Ammon's horn (tissue), 1 donor: ENCODE results near the gene CDC34.

ENCODE experiments used
- DNase-seq: peaks from one replicate; pipeline ENCODE4 v3.0.0-alpha.2; 2016; ENCODE audit warnings: low spot score

CDC34 gene

GRCh38 chr19:531753-532560 is at the start of gene CDC34:
Gene CDC34, plus strand, starts transcription at chr19:531760. Its CDS starts 172 bp downstream, at chr19:531932.
- DNase-seq: no peak

GRCh38 chr19:482186-483041 is 49.1 kb upstream of the CDC34 start:
- DNase-seq: no peak

- no peak for DNase-seq
Observed at GRCh38 chr19:483332-484072, 48.1 kb upstream of the CDC34 start.

DNA sequence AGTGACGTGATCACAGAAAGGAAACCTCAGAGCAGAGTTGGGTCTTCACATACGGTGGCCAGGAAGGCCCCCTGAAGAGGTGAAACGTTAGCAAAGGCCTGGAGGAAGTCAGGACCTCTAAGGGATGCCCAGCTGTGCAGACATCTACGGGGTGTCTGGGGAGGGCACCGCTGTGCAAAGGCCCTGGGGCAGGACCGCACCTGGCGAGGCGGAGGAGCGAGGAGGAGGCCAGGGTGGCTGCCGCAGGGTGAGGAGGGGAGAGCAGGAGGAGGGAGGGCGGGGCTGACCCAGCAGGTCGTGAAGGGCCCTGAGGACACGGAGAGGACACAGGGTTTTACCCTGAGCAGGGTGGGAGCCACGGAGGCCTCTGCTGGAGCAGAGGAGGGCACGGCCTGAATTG is 47.1 kb upstream of the CDC34 start:
- DNase-seq: no peak

DNA sequence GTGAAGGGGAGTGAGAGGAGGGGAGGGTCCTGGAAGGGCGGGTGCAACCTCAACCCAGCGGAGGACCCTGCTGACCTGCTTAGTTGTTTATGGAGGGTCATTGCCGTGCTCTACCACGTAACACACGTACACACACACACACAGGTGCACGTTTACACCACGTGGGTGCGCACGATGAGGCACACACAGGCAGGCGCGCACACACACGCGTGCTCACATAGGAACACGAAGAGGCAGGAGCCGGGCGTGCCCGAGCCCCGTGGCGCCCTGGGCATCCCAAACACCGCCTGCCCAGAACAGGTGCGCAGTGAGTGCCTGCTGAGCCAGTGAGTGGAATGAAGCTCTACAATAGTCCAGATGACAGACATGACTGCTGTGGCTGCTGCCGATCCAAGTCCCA is 46.5 kb upstream of the CDC34 start:
- no peak for DNase-seq

DNA sequence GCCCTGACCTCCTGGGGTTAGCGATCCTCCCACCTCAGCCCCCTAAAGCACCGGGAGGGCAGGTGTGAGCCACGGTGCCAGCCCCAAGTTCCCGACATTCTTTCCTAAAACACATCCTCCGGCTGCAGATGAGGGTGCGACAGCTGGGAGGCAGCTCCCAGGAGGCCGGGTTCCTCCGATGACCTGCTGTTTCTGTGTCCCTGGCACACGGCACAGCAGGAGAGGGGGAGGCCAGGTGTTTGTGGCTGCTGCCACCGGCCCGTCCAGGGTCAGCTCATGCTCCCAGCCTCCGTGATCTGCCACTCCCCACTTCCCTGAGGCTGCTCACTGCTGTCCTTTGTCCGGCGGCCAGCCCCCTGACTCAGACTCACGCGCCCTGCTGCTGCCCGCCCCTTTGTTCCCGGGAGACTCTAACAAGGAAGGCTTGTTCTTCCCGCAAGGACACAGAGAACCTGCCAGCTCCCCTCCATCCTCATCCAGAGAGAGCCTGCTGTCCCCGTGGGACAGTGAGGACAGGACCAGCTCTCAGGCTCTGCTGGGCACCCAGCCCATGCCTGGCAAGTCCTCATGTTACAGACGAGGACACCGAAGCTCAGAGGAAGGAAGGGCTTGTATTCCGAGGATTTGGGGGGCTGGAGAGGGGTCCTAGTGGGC is 45.9 kb upstream of the CDC34 start:
- DNase-seq: peak; percentile 91

DNA sequence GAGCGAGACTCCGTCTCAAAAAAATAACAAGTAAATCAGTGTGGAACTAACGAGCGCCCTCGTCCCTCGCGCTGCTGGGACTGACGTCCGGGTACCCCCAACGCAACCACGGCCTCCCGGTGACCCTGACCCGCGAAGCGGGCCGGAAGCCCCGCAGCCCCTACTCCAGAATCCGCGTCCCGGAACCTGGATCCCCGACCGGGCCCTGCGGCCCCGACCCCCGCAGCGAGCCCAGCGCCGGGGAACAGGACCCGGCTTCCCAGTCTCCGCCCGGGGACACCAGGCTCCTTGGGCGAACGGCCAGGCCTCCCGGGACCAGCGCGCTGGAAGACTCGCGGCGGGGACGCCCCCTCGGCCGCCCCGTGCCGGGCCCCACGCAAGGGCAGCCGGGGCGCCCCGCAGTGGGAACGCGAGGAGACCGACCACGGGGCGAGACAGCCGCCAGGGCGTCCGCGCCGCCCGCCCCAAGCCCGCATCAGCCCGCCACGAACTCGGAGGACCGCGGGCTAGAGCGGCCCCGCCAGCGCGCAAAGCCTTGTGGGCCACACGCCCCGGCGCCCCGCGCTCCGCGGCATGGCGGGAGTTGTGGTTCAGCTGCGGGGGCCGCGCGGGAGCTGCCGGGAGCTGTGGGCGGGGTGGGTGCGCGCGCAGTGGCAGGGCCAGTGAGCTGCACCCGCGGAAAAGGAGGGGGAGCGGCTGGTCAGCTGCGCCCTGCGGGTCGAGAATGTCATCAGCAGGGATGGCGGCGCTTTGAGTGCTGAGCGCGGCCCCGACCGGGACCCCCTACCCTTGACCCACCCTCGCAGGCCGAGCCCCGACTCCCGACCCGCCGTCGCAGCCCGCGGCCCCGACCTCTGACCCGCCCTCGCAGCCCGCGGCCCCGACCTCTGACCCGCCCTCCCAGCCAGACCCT is 42.8 kb upstream of the CDC34 start:
- peak; percentile 93 for DNase-seq

GRCh38 chr19:489418-490196 is 42.0 kb upstream of the CDC34 start:
- peak; percentile 40 for DNase-seq

DNA sequence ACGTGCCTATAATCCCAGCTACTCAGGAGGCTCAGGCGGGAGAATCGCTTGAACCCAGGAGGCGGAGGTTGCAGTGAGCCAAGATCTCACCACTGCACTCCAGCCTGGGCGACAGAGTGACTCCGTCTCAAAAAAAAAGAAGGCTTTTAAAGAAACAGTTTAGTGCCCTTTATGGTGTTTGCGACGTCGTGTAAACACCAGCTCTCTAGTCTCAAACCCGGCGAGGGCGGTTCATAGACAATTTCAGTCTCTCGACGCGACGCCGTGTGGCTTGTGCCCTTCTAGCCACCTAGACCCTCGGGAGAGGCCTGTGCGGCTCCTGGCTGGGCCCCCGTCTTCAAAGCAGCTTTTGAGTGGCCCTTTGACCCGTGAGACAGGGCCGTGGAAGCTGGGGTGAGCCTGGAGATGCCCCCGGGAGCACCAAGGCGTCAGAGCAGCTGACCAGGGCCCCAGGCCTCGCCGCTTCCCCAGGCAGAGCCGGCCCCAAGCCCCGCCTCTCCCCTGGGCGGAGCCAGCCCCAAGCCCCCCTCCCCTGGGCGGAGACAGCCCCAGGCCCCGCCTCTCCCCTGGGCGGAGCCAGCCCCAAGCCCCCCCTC is 40.3 kb upstream of the CDC34 start:
- no peak for DNase-seq

GRCh38 chr19:492091-492531 is 39.4 kb upstream of the CDC34 start:
- no peak for DNase-seq

- no peak for DNase-seq
Observed at GRCh38 chr19:493391-494170, 38.0 kb upstream of the CDC34 start.

DNA sequence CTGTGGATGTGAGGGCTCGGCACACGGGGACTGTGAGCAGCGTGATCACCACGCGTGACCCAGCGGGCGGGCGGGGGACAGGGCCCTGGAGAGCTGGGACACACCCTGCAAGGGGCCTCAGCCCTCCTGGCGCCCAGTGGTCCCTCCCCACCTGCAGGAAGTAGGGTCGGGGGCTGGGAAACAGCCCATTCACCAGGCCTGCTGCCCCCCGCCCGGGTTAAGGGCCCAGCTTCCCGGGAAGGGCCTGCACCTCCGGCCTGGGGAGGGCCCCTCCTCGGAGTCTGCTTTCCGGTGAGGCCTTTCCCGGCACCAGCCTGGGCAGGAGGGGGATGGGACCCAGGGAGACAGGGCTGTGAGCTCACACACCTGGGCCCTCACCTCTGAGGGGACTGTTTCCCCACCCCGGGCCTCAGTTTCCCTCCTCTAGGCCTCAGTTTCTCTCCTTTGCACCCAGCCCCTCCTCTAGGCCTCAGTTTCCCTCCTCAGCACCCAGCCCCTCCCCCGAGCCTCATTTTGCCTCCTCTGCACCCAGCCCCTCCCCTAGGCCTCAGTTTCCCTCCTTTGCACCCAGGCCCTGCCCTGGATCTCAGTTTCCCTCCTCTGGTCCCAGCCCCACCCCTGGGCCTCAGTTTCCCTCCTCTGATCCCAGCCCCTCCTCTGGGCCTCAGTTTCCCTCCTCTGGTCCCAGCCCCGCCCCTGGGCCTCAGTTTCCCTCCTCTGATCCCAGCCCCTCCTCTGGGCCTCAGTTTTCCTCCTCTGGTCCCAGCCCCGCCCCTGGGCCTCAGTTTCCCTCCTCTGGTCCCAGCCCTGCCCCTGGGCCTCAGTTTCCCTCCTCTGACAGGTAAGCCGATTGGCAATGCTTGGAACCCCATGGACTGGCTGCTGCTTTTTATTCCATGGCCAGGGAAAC is 37.1 kb upstream of the CDC34 start:
- DNase-seq: no peak

GRCh38 chr19:495081-495401 is 36.5 kb upstream of the CDC34 start:
- DNase-seq: no peak

DNA sequence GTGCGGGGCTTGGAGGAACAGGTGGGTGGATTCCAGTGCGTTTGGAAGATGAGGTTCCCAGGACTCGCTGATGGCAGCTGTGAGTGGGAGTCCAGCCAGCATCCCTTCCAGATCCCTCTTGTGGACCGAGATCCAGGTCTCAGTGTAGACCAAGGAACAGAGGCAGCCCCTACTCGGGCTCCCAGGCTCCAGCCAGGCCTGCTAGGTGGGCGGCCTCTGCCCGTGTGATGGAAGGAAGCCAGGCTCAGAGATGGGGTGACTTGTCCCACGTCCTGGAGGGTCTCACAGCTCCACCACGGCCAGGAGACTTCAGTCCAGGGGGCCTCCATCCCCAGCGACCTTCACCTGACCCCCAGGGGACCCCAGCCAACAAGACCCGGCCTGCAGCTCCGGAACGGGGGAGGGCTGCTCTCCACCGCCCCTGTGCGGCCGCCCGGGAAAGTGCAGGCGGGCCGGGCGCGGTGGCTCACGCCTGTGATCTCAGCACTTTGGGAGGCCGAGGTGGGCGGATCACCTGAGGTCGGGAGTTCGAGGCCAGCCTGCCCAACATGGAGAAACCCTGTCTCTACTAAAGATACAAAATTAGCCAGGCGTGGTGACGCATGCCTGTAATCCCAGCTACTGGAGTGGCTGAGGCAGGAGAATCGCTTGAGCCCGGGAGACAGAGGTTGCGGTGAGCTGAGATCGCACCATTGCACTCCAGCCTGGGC is 36.0 kb upstream of the CDC34 start:
- no peak for DNase-seq

DNA sequence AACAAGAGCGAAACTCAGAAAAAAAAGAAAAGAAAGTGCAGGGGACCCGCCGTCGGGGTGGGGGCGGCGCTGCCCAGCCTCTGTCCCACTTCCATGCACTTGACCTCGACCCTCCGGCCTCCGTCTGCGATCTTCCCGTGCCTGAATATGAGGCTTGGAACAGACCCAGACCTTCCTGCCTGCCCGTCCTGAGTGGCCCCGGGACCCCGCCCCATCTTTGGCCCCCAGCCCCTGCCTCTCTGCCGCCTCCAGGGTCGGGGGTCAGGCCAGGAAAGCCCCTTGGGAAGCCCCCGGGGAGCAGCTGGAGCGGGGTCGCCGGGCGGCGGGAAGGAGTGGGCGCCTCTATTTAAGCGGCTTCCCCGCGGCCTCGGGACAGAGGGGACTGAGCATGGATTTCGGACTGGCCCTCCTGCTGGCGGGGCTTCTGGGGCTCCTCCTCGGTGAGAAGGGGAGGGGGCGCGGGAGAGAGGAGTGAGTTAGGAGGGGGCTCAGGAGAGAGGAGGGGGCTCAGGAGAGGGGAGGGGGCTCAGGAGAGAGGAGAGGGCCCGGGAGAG is 35.4 kb upstream of the CDC34 start, which contains the start of gene MADCAM1:
TSS of gene MADCAM1 (plus strand) at position 375 of the 554 bp plus-strand sequence. CDS start at position 389, 14 bp downstream.
- no peak for DNase-seq

- DNase-seq: no peak
Observed at GRCh38 chr19:496986-497385, 34.6 kb upstream of the CDC34 start.

DNA sequence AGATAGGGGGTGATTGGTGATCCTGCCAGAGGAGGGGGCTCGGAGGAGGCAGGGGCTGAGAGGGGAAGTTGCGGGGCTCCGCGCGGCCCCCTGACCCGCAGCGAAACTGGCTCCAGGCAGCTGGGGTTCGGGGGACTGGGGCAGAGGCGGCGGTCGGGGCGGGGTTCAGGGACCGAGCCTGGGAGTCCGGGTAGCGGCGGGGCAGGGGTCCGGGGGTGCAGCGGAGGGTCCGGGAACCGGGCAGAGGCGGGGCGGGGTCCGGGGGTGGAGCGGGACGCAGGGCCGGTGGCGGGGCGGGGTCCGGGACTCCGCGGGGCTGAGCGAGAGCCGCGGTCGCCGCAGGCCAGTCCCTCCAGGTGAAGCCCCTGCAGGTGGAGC is 34.1 kb upstream of the CDC34 start:
- DNase-seq: no peak
